ENCODE data around the gene OR4C15.

OR4C15 gene

GRCh38 chr11:55554169-55554568, at the start of gene OR4C15:
OR4C15 (plus strand) TSS chr11:55554469; CDS start chr11:55554469, 0 bp downstream.
- no peak for DNase-seq

GRCh38 chr11:55571828-55572227, 17.6 kb downstream of the OR4C15 start, which contains the start of gene OR4C16:
OR4C16 (plus strand) TSS chr11:55572128; CDS start chr11:55572128, 0 bp downstream.
- no peak for DNase-seq

GRCh38 chr11:55572548-55572947, 18.3 kb downstream of the OR4C15 start:
- no peak for DNase-seq
